A673 (cell line): Measurements from ENCODE around the gene FKBP8.

Experiments
- EZH2 ChIP-seq: fragments of 200-600 bp; sonication (generic); IDR thresholded peaks from 2 replicates; pipeline ENCODE4 v1.6.1; 2017; ENCODE audit warnings: borderline replicate concordance, low read depth, mild to moderate bottlenecking, mixed read lengths, antibody characterized with exemption, low read length; ENCODE audit not compliant: poor library complexity, severe bottlenecking
- TF ChIP-seq, protein P1 (sequence below): fragments of 300-800, 200-600 bp; sonication (generic); conservative IDR thresholded peaks from 2 replicates; pipeline ENCODE4 v1.5.1; 2017; ENCODE audit warnings: low read depth, mild to moderate bottlenecking, antibody characterized with exemption, low read length, moderate library complexity, mixed read lengths

DNA sequence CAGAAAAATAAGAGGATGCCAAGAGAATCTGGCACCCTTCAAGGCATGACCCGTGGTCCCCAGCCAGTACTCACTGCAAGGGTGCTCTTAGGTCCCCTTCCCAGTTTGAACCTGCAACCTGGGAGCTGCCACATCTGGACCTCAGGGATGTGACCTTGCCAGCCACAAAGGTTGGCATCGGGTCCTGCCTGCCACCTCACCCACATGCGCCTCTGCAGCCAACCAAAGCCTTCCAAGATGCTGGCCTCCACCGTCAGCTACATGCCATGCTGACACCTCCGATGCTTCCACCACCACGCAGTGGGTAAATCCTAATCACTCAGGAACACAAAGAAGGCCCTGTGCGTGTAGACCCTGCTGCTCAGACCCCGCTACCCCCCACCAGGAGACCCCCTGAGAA lies 56.6 kb downstream of the FKBP8 start:
- TF ChIP-seq, protein P1, sequence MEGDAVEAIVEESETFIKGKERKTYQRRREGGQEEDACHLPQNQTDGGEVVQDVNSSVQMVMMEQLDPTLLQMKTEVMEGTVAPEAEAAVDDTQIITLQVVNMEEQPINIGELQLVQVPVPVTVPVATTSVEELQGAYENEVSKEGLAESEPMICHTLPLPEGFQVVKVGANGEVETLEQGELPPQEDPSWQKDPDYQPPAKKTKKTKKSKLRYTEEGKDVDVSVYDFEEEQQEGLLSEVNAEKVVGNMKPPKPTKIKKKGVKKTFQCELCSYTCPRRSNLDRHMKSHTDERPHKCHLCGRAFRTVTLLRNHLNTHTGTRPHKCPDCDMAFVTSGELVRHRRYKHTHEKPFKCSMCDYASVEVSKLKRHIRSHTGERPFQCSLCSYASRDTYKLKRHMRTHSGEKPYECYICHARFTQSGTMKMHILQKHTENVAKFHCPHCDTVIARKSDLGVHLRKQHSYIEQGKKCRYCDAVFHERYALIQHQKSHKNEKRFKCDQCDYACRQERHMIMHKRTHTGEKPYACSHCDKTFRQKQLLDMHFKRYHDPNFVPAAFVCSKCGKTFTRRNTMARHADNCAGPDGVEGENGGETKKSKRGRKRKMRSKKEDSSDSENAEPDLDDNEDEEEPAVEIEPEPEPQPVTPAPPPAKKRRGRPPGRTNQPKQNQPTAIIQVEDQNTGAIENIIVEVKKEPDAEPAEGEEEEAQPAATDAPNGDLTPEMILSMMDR: no peak
- TF ChIP-seq EZH2: no peak
